SKM-1 treated with dmso at 0.1 percent for 144 hours (cell line): ENCODE results near the gene CROCC.

Experiments used
- DNase-seq: peaks from one replicate; lab custom pipeline; 2025; ENCODE audit not compliant: unreplicated experiment; lab: John Stamatoyannopoulos, UW

CROCC gene

GRCh38 chr1:17005365-17005740 is 83.6 kb downstream of the CROCC start:
- no peak for DNase-seq

- DNase-seq, result no peak
These were observed 85.4 kb downstream of the CROCC start for GRCh38 chr1:17007121-17007520.

GRCh38 chr1:17008208-17008855 is 86.6 kb downstream of the CROCC start:
- DNase-seq, result no peak

GRCh38 chr1:17009706-17010105 is 88.0 kb downstream of the CROCC start:
- peak; percentile 43 for DNase-seq

- DNase-seq, result no peak
These were observed 89.3 kb downstream of the CROCC start for GRCh38 chr1:17011092-17011438.

- peak; percentile 44 for DNase-seq
These were observed 89.9 kb downstream of the CROCC start, which contains the start of gene ATP13A2 for GRCh38 chr1:17011439-17012307. ATP13A2 (minus strand) TSS chr1:17011928; CDS start chr1:17011738, 190 bp downstream.

- DNase-seq, result no peak
These were observed 91.2 kb downstream of the CROCC start for GRCh38 chr1:17012775-17013490.

- DNase-seq, result peak; percentile 93
These were observed 92.0 kb downstream of the CROCC start for GRCh38 chr1:17013491-17014320.

GRCh38 chr1:17014671-17015567 is 93.2 kb downstream of the CROCC start:
- DNase-seq, result no peak

GRCh38 chr1:17016317-17016661 is 94.6 kb downstream of the CROCC start:
- no peak for DNase-seq

- DNase-seq, result no peak
These were observed 95.7 kb downstream of the CROCC start for GRCh38 chr1:17017435-17017834.

GRCh38 chr1:17018849-17019248 is 97.1 kb downstream of the CROCC start:
- no peak for DNase-seq

- DNase-seq, result no peak
These were observed 98.8 kb downstream of the CROCC start for GRCh38 chr1:17020502-17020901.

- no peak for DNase-seq
These were observed 100.2 kb downstream of the CROCC start for GRCh38 chr1:17021896-17022295.
